Measurements from ENCODE around the gene EPDR1.
"Not testable (repeated sequence)": the region's sequence is repeated elsewhere in the genome, so short reads cannot be mapped to it uniquely, and the experiment has no call there.

EPDR1 gene

DNA sequence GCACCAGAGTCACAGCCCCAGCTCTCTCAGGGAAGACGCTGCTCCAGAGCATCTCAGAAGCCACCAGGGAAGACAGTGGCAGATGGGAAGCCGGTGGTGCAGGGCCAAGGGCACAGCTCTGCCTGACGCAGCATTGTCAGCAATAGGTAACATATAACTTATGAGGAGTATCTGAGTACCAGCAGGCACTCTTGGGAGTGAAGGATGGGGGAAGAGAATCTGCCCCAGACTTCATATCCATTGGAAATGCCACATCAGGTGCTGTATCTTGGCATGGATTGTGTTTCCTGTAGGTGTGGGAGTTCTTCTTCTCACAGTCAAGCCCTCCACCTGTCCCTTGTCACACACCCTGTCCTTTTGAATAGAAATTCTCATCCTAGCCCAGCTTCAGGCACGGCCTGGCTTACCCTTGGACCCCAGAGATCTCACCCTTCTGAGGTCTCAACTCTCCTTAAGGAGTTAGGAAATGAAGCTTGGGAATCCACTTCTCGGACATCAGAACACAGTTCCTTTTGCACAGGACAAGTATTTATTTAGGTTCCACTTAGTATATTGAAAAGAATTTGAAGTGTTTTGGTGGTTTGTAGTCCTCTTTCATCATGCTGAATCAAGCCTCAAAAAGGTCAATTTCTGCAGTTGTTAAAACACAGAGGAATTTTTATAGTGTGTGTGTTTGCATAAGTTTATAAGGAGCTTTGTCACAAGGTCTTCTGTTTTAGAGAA lies 9.9 kb downstream of the EPDR1 start:
- DNase-seq: no peak

DNA sequence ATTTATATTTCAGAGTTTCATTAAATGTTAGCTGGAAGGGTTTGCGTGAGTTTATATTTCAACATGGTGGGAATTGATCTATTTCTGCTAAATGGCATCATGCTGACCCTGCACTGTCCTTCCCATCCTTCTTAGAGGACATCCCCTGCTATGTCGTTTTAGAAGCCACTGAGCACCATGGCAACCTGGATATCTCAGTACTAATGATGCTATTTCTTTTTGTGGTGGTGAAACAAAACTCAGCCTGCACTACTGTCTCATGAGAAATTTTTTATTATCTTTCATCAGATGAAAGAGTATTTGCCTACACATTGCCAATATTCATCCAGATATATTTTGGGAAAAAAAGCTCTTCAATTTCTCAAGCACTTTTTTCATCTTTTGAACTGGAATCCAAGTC lies 12.1 kb downstream of the EPDR1 start:
- DNase-seq: no peak

DNA sequence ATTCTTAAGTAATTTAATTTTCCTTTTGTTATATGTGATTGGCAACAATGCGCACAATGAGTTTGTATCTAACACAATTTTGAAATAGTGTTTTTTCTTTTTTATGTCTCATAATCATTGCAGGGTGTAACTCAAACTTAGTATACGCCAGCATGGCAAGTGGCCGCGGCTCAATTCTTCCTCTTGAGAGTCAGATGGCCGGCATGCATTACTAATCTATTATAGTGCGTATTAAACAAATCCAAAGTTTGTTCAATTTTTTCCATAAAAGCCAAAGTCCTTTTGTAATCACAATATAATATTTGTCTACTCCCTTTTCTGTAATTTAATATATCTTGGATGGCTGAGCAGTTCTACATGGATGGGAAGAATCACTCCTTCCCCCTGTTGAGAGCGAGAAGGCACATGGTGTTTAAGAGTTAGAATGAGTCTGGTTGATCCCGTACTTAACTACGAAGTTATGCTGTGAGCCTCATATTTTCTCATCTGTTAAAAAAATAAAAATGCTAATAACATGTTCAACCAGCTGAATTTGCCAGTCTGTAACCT lies 12.7 kb downstream of the EPDR1 start:
- DNase-seq: no peak

DNA sequence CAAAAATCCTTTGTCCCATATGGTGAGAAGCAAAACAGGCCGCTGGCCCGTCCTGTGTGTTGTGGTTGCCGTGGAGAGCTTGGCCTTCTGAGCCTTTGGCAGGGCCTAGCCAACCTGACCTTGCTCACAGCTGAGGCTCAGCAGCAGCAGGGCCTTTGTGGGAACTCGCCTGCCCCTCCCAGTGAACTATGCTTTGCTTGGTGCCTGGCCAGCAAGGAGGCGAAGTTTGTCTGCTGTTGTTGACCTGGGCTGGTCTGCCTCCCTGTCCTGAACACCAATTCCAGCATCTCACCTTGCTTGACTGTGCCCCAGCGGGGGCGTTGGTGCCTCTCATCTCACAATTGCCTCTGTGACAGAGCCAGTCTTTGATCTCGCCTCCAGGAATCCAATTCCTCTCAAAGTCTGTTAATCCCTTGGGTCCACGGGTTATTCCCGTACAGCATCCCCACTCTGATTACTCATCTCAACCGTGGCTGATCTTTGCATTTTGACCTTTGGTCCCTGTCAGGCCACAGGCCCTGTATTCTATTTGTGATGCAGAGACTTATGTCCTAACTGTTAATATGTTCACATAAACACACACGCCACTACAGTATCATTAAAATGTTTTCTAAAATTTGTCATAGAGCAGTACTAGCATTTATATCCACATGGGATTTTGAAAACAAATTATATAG lies 22.6 kb downstream of the EPDR1 start:
- no peak for DNase-seq

DNA sequence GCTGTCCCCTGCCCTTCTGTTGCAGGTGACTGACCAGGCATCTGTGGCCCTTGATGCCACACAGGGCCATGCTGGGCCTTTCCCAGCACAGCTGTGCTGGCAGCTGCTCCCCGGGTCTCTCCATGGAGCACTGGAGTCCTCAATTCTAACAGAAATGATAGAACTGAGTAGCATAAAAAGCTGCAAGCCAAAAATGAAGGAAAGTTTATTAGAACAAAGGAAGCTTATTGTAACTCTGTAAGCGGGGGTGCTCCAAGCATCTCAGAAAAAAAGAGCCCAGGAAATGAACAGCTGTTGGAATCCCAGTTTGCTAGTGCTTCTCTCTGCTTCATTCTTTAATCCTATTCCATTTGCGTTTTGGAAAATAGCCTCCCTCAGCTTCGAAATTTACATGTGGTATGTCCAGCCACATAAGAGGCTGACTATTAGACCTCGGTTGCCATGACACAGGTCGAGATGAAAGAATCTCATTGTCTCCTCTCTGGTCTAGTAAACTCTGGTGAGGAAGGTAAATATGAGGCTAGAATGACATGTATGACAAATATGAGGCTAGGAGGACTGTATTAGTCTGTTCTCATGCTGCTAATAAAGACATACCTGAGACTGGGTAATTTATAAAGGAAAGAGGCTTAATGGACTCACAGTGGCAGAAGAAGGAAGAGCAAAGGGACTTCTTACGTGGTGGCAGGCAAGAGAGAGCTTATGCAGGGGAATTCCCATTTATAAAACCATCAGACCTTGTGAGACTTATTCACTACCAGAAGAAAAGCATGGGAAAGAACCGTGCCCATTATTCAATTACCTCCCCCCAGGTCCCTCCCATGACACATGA lies 23.7 kb downstream of the EPDR1 start:
- DNase-seq: no peak

DNA sequence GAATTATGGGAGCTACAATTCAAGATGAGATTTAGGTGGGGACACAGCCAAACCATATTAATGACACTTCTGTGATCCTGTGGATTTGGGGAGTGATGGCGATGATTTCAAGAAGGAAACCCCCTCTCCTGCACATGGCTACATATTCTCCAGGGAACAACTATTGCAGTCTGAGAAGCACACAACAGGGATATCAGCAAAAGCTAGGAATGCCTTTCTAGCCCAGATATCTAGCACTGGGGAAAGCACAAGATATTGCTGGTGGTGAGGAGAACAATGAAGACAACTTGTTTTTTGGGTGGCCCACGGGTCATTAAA lies 24.3 kb downstream of the EPDR1 start:
- no peak for DNase-seq

DNA sequence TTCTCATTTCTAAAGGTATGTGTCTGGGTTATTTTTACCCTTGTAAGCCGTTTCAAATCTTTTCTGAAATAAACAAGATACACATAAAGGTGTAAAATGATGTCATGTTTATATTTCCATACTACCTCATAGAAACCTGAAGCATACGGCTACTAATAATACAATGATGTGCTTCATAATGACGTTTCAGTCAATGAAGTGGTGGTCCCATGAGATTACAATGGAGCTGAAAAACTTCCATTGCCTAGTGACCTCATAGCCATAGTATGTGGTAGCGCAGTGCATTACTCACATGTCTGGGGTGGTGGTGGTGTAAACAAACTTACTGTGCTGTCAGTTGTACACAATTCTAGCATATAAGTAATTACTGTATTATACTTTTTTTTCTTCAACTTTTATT lies 24.9 kb downstream of the EPDR1 start:
- no peak for DNase-seq

DNA sequence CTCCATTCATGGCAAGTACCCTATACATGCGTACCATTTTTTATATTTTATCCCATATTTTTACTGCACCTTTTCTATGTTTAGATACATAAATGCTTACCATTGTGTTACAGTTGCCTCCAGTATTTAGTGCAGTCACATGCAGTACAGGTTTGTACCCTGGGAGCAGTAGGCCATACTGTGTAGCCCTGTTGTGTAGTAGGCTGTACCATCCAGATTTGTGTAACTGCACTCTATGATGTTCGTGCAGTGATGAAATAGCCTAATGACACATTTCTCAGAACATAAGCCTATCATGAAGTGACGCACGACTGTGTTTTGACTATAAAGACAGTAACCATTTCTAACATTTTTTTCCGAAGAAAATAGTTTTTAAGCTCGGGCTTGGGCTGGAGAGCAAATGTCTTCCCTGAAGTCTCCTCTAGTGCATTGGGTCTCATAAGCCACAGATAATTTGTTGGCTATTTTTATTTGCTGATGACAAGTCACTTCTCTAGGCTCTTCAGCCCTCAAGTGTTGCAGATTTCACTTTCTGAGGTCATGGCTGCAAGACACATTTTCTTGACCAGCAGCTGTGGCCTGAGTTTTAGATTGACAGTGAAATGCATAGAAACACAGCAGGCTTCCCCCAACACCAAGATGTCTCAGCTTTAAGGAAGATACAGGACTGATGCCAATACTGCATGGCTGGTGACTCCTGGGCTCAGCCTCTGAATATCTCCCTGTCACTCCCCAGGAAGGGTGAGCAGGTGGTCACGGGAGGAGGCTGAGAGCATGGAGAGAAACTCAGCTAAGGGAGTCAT lies 26.9 kb downstream of the EPDR1 start:
- no peak for DNase-seq

DNA sequence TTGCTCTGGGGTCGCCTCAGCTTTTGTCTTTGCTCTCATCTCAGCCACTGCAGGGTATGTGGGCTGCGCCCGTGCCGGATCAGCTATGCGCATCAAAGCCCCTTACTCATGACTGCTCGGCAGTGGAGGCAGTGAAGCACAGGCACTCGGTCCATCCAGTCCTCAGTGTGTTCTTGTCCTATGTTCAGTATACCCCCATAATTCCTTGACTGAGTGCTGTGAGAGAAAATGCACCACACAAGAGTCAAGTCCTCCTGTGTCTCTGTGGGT lies 27.4 kb downstream of the EPDR1 start:
- no peak for DNase-seq

DNA sequence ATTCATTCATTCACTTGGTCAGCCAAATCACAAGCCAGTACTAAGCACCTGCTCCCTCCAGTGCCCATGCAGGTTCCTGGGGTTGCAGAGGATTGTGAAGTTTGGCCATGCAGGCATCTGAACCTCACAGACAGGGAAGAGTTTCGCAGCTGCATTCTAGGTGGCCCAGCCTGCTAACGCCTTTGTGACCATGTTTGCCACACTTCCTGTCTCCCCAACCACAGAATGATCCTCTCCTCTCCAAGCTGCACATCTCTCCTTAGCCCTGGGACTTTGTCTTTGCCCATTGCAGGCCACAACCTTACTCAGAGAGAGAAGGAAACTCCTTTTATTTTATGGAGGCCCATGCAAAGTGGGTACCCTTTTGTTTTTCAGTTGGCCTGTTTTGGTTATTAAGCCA lies 31.8 kb downstream of the EPDR1 start:
- DNase-seq: no peak

DNA sequence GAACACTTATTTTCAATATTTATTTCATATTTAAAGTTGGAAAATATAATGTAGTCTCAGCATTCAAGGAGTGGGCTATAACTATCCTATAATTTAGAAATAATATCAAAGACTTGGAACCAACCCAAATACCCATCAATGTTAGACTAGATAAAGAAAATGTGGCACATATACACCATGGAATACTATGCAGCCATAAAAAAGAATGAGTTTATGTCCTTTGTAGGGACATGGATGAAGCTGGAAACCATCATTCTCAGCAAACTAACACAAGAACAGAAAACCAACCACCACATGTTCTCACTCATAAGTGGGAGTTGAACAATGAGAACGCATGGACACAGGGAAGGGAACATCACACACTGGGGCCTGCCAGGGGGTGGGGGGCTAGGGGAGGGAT lies 33.8 kb downstream of the EPDR1 start:
- not testable (repeated sequence) for DNase-seq

DNA sequence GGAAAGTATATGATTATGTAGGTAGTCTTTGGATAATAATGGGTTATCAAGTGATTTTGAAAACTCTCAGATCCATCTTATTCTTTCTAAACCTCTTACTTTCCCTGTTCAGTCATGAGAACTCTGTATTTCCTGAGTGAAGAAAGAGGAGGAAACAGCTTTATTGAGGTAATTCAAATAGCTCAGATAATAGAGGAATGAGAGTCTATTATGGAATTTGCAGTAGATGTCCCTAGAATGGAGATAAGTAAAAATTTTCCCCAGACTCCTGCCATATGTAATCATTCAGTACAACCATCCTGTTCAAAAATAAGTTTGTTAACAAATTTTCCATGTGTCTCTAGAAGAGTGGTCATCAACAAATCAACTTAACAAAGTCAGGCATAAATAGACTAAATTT lies 36.4 kb downstream of the EPDR1 start:
- no peak for DNase-seq

DNA sequence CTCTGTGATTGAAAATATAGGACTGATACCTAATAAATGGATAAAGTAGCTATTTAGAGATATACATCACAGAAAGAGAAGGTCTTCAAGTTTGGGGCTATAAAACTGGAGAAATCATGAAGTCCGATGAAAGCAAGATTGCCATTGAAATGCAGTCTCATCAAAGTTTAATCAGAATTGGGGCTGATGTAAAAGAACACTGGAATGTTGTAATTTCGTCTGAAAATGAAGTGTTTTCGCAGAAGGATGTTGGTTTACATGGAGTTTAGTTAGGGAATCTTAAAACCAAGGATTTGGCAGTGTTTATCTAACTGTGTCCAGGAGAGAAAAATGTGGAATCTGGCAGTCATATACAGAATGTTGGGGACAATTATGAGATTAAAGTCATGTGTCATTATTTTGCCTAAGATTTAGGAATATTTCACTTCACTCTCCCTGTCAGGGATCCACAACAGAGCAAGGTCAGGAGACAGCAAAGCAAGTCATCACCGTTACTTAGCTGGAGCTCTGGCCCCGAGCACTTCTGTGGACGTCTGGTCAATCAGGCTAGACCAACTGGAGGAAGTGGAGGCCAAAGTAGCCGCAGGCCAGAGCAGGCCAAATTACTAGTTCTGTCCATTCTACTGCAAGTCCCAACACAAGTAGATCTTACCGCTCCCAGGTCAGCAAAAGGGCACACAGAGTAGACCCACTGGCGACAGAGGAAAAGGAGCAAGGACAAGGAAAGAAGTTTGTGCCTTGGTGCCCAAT lies 37.0 kb downstream of the EPDR1 start:
- no peak for DNase-seq

DNA sequence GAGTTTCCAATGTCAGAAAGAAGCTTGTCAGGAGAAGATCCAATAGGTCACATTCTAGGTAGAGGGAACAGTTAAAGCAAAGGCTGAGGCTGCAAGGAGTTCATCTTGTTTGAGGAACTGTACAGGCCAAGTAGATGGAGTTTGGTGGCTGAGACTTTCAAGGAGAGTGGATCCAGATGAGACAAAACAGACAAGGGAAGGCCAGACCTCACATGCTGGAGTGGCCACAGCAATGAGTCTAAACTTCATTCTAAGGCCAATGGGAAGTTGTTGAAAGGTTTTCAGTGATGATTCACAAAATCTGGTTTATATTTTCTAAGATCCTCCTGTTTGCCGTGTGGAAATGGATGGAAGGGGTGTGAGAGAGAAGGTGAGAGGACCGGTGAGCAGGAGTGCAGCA lies 40.0 kb downstream of the EPDR1 start:
- no peak for DNase-seq

DNA sequence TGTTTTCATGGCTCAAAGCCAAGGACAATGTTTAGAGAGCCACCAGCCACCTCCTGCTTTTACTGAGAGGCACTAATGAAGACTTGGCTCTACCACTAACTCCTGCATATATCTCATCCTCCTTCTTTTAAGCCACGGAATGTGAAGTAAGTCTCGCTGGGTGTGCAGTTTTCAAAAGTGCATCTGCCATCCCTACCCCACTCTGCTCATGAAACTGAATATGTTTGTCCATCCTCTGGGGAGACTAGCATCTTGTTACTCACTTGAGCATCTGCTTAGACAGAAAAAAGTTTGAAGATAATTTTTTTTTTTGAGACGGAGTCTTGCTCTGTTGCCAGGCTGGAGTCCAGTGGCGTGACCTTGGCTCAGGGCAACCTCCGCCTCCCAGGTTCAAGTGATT lies 40.8 kb downstream of the EPDR1 start:
- no peak for DNase-seq

DNA sequence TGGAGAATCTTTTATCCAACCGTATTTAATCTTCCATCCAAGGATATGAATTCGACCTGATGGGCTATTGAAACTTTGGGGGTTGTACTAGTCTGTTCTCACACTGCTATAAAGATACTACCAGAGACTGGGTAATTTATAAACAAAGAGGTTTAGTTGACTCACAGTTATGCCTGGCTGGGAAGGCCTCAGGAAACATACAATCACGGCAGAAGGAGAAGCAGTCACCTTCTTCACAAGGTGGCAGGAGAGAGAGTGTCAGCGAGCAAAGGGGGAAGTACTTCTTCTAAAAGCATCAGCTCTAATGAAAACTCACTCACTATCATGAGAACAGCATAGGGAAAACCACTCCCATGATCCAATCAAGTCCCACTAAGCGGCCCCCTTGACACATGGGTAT lies 43.8 kb downstream of the EPDR1 start:
- no peak for DNase-seq

DNA sequence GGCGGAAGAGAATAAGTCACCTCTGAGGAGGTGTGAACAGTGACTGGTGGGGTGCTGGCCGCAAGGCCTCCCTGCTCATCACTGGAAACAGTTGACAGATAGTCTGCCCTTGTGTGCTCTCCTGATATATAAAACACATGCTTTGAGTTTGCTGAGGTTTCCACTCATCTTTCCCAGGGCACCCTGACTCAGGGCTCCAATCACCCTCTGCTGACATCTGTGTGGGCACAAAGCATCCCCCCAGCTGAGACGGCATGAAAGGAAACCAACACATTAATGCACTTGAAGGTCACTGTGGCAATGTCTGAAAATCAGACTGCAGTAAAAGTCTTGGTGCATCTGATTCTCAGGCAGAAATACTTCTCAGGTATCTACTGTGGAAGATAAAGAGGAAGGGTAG lies 49.8 kb downstream of the EPDR1 start:
- DNase-seq: no peak

DNA sequence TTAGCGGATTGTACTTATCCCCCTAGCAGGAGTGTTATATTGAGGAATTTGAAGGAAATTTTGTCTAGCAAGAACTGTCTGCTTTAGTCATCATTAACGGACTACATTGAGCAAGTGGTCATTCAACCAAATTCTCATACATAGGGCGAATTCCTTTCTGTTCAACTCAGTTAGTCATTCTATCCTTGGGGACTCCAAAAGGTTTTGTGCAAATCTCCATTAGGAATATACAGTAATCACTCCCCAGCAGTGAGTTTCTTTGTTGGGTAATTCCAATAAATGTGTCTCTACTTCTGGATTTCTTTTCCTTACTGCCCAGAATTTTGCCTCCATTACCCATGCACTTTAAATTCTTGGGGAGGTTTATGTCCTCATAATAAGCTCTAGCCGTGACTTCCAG lies 51.1 kb downstream of the EPDR1 start:
- no peak for DNase-seq

DNA sequence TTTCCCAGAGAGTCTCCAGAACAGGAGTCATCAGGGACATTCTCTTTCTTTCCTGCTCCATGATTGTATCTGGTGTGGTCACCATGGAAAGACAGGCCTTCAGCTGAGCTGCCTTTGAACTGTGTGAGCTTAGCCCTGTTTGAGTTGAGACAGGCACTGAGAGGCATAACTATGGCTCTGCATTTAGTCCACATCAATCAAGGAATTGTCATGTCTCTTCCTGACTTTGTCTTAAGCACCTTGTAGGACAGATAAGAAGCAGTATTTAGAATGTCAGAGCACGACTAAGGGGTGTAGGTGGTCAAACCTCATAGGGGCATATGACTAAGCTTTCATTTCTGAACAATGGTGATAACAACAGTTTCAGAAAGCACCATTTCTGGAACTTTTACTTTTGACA lies 53.5 kb downstream of the EPDR1 start:
- no peak for DNase-seq

DNA sequence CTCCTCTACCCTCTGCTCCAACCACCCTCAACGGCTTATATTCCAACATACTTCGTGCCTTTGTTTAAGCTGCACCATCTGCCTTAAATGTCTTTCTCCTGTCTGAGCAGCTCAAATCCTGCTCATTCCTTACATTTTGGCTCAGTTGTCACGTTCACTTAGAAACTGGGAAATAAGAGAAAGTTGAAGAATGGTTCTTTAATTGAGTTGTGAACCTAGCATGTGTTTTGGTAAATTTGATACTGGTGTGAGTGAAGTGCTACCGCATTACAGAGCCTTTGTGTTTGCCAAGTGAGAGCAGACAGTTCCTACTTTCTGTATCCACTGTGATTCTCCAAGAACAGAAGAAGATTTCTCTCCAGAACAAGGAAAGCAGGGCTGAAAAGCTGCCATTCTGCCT lies 54.3 kb downstream of the EPDR1 start:
- DNase-seq: no peak

DNA sequence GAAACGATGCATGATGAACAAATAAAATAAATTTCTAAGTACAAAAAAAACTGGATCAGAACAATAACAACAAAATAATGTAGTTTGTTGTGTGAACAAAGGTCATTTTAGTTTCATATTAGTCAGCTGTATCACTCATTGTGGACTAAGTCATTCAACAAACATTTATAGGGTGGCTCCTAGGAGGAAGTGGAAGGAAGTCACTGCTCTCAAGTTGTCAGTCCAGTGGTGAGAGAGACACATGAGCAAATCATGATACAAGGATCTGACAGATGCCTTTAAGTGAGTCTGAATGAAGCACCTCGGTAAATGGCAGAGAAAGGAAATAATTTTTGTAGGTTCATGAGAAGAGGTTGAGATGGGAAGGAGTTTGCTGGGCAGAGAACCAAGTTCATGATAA lies 56.8 kb downstream of the EPDR1 start:
- no peak for DNase-seq

DNA sequence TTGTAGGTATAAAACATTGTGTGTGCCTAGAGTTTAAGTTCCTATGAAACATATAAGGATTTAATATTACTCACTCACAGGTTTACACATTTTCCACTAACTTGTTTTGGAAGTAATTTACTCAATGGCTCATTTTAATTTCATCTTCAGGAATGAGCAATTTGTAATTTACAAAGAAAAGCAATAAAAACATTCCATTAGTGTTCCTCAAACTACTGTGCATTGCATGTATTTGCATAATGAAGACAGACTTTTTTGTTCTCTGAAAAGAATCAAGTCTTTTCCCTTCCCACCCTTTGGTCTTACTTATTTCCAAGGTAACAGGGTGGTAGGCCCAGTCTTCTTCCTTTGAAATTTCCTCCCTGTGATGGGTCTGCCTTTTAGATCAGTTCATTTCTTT lies 61.2 kb downstream of the EPDR1 start:
- no peak for DNase-seq

DNA sequence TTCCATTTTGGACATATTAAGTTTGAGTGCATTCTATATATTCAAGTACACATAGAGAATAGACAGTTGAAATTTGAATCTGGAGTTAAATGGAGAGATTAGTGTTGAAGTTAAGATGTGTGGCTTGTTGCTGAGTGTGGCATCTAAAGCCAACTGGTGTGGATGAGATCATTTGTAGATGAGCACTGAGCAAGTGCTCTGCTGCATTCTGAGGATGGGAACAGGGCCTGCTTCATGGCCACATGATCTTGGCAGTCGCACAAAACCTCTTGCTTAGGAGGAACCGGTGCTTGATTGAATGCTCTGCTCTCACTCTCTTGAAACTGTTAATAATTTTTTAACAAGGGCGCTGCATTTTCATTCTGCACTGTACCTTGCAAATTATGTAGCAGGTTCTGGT lies 62.0 kb downstream of the EPDR1 start:
- DNase-seq: no peak
